Measurements from ENCODE around the gene SCARB1. TPM values are rescaled to one million over a fixed set of nuclear protein-coding genes. Genes with fewer than 3 reads are reported as not detected.
A peak's percentile ranks its signal among the peaks of the same experiment; 100 is the strongest.

The SCARB1 gene
- total RNA-seq, 2 donors from 2014 or later = 16.5 to 18.9 TPM

GRCh38 chr12:124853781-124854636, 9.7 kb downstream of the SCARB1 start:
- H3K4me3 ChIP-seq = no peak overlapping the region
- ATAC-seq (no peak), DNase-seq (no peak)
- WGBS, 2 donors = 76 to 84% methylated on average over 22 to 23 of the region's 24 CpGs
- peaks cover 25% of the 10 kb centered on the region for H3K4me1 ChIP-seq
- H3K27ac ChIP-seq = no peak overlapping the region
- intact Hi-C loops (cut with DNase I) = no loop called here
- H3K27me3 ChIP-seq = no peaks in the 10 kb centered on the region
- H3K36me3 ChIP-seq (replicated peaks in 1 of 2; ENCODE audit: insufficient read depth in 1 of 2, low read depth in 2 of 2) = no peaks in the 10 kb centered on the region
- no peaks in the 10 kb centered on the region for H3K9me3 ChIP-seq
- TF ChIP-seq POLR2A (IDR thresholded peaks at IDR 0.05) (no peak), CTCF (IDR thresholded peaks at IDR 0.05) (no peak)

- intact Hi-C loops (cut with DNase I) = no loop called here
- no peaks in the 10 kb centered on the region for H3K36me3 ChIP-seq (replicated peaks in 1 of 2; ENCODE audit: insufficient read depth in 1 of 2, low read depth in 2 of 2)
- H3K9me3 ChIP-seq = no peaks in the 10 kb centered on the region
- peak overlapping the region in 1 of 4 donors; percentile 61 for H3K27ac ChIP-seq
- no peak for DNase-seq
- H3K27me3 ChIP-seq = no peaks in the 10 kb centered on the region
- 77 to 85% methylated on average over 11 of the region's 11 CpGs for WGBS, 2 donors
- ATAC-seq = no peak
- H3K4me3 ChIP-seq = no peak overlapping the region
- H3K4me1 ChIP-seq = peaks cover 27% of the 10 kb centered on the region
- no peak for TF ChIP-seq POLR2A (IDR thresholded peaks at IDR 0.05)
- no peak for TF ChIP-seq CTCF (IDR thresholded peaks at IDR 0.05)
Observed at GRCh38 chr12:124852911-124853427, 10.7 kb downstream of the SCARB1 start.

DNA sequence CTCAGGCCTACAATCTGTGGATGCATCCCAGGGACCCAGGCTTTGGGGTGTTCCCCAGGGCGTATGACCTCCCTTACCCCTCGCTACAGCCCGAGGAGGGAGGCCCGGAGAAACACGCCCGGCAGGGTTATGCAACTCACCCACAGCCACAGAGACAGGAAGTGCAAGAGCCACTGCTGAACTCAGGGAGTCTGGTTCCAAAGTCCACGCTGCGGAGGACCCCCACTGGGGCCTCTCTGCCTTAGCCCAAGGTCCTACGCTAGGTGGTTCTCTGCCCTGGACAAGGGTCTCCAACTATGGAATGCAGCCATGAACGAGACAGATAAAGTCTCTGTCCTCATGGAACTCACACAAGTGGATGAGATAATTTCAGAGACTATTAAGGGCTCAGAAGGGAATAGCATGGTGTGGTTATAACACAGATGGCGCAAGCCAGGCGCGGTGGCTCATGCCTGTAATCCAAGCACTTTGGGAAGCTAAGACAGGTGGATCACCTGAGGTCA, 11.3 kb downstream of the SCARB1 start:
- intact Hi-C loops (cut with DNase I) = no loop called here
- Histone ChIP-seq H3K36me3 (replicated peaks in 1 of 2; ENCODE audit: insufficient read depth in 1 of 2, low read depth in 2 of 2) (no peaks in the 10 kb centered on the region), H3K27me3 (no peaks in the 10 kb centered on the region), H3K4me3 (no peak overlapping the region), H3K9me3 (no peaks in the 10 kb centered on the region), H3K27ac (peak overlapping the region in 2 of 4 donors; percentile 24 to 61), H3K4me1 (peaks cover 33% of the 10 kb centered on the region)
- TF ChIP-seq CTCF (IDR thresholded peaks at IDR 0.05) (no peak), POLR2A (IDR thresholded peaks at IDR 0.05) (no peak)
- WGBS, 2 donors = 46 to 77% methylated on average over 13 of the region's 13 CpGs
- peak; percentile 41 for ATAC-seq
- DNase-seq = peak in 3 of 4 donors; percentile 34 to 67 (median 38)

GRCh38 chr12:124851342-124851741, 12.3 kb downstream of the SCARB1 start:
- TF ChIP-seq POLR2A (IDR thresholded peaks at IDR 0.05) (no peak), CTCF (IDR thresholded peaks at IDR 0.05) (no peak)

More at GRCh38 chr12:124851342-124851741, 12.3 kb downstream of the SCARB1 start:
- H3K4me3 ChIP-seq = no peak overlapping the region
- no peaks in the 10 kb centered on the region for H3K27me3 ChIP-seq
- no peaks in the 10 kb centered on the region for H3K36me3 ChIP-seq (replicated peaks in 1 of 2; ENCODE audit: insufficient read depth in 1 of 2, low read depth in 2 of 2)
- DNase-seq = no peak
- no peak overlapping the region for H3K27ac ChIP-seq
- H3K9me3 ChIP-seq = no peaks in the 10 kb centered on the region
- ATAC-seq = no peak
- intact Hi-C loops (cut with DNase I) = no loop called here
- WGBS, 2 donors = 95 to 96% methylated on average over 8 of the region's 8 CpGs
- H3K4me1 ChIP-seq = peaks cover 32% of the 10 kb centered on the region

Measured in body of pancreas (tissue), 4 donors.